K562 treated with DMSO at 1 percent for 12 hours (cell line): Measurements from ENCODE around the gene OR1S2. TPM values are rescaled to one million over a fixed set of nuclear protein-coding genes. Genes with fewer than 3 reads are reported as not detected.

Experiments used
- total RNA-seq: library from RNA; unstranded; fragments of 300-600 nt; gene quantifications from 2 replicates; pipeline ENCODE4 v1.2.3, GENCODE V29; 2022; ENCODE audit not compliant: insufficient read depth

OR1S2 gene, protein sequence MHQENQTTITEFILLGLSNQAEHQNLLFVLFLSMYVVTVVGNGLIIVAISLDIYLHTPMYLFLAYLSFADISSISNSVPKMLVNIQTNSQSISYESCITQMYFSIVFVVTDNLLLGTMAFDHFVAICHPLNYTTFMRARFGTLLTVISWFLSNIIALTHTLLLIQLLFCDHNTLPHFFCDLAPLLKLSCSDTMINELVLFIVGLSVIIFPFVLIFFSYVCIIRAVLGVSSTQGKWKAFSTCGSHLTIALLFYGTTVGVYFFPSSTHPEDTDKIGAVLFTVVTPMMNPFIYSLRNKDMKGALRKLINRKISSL
- total RNA-seq: not detected in 2 replicates

DNA sequence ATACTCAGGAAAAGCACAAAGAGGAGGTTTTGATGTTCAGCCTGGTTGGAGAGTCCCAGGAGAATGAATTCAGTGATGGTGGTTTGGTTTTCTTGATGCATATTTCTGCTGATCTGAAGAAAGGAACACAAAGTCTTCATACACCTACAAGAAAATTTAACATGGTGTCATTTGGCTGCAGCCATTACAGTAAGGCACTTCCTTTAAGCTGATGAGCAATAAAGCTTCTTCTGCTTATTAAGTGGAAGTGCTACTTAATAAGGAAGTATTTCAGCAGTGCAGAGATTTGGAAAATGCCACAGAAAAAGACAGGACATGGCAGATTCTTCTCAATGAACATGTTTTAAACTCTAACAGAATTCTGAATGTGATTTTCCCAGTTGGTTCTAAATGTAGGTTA, at the start of gene OR1S2:
OR1S2 (minus strand) TSS at position 101 of the 400 bp plus-strand sequence; CDS start at position 101, 0 bp downstream.

DNA sequence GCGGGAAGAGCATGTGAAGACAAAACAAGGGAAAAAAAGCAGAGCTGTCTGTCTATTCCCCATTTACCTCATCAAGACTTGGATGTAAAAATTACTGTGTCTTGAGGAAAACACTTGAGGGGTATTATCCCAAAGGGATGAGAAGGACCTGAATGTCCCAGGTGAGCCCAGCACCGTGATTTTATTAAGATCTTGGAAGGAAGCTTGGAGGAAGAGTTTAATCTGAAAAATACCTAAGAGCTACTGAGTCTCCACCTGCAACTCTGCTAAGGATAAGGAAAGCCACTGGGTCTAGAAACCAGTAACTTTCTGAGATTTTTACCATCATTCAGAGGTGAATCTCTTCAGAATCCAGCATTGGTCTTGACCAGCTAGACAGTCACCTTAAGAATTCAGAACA, 8.5 kb upstream of the OR1S2 start, which contains the start of gene OR1S1:
OR1S1 (plus strand) TSS at position 301 of the 400 bp plus-strand sequence.

GRCh38 chr11:58188770-58189169, 15.2 kb downstream of the OR1S2 start, which contains the start of gene OR9Q2:
Gene OR9Q2 (plus strand): TSS chr11:58189070. CDS start chr11:58190491, 1,421 bp downstream.

Other genes starting within 250 kb of the OR1S2 start
- not detected in 2 replicates for gene OR9Q1, start 180.3 kb downstream of the OR1S2 start, total RNA-seq
- gene OR6Q1, start 173.2 kb downstream of the OR1S2 start, total RNA-seq: not detected in 2 replicates
- not detected in 2 replicates for gene OR9I1, start 78.6 kb downstream of the OR1S2 start, total RNA-seq
- not detected in 2 replicates for gene OR9Q2, start 15.1 kb downstream of the OR1S2 start, total RNA-seq
- gene OR1S1, start 8.6 kb upstream of the OR1S2 start, total RNA-seq: not detected in 2 replicates
- not detected in 2 replicates for gene OR10Q1, start 24.8 kb upstream of the OR1S2 start, total RNA-seq
- not detected in 2 replicates for gene OR10W1, start 64.1 kb upstream of the OR1S2 start, total RNA-seq
- not detected in 2 replicates for gene OR5B17, start 154.9 kb upstream of the OR1S2 start, total RNA-seq
- not detected in 2 replicates for gene OR5B3, start 202.7 kb upstream of the OR1S2 start, total RNA-seq
- gene OR5B2, start 224.0 kb upstream of the OR1S2 start, total RNA-seq: not detected in 2 replicates
- not detected in 2 replicates for gene OR5B12, start 238.1 kb upstream of the OR1S2 start, total RNA-seq